A549 (cell line): ENCODE measurements around the gene DNAJB6. TPM values are rescaled to one million over a fixed set of nuclear protein-coding genes. Genes with fewer than 3 reads are reported as not detected.

Experiments
- ATAC-seq, 2 experiments: fragments of 200-7000 bp in 1 of 2; fragments of >200 bp in 1 of 2; cut with Nextera tagmentation in 1 of 2; cut with Tn5 transposase in 1 of 2; 3 replicates each; pipeline versions ENCODE4 v1.8.0 to v1.9.1; 2018 to 2020; ENCODE audit warnings: mild to moderate bottlenecking in 1 of 2, moderate library complexity in 1 of 2
- CTCF ChIA-PET: fragments of 300-600 bp; sonication (Branson Sonifier 250); formaldehyde crosslinking; extraction: SDS; loops from one replicate; lab custom pipeline; 2021; ENCODE audit warnings: antibody characterized with exemption, inconsistent platforms; lab: Yijun Ruan, JAX
- POLR2A ChIA-PET: fragments of 350-600 bp; formaldehyde crosslinking; extraction: SDS; loops from one replicate; lab custom pipeline; 2021; ENCODE audit warnings: antibody characterized with exemption, inconsistent platforms; lab: Yijun Ruan, JAX
- DNase-seq, 2 experiments: peaks; one replicate each; pipeline versions ENCODE4 v3.0.0 to v3.0.0-alpha.2; 2011 to 2016; ENCODE audit warnings: low read depth in 1 of 2, low spot score in 1 of 2
- FAIRE-seq: peaks from 2 replicates; lab custom pipeline; 2011; peaks lifted over from hg19 to GRCh38; lab: Jason Lieb, UNC
- H3K27ac ChIP-seq, 2 experiments: fragments of >200 bp; sonication (Bioruptor Twin); formaldehyde crosslinking; 3 replicates each; pipeline ENCODE4 v1.5.1; 2016 to 2017
- H3K4me1 ChIP-seq: fragments of >200 bp; sonication (Bioruptor Twin); formaldehyde crosslinking; 3 replicates; pipeline ENCODE4 v1.6.1; 2016
- H3K4me2 ChIP-seq: fragments of >200 bp; sonication (Bioruptor Twin); formaldehyde crosslinking; 3 replicates; pipeline ENCODE4 v1.6.1; 2016
- H3K4me3 ChIP-seq: fragments of >200 bp; sonication (Bioruptor Twin); formaldehyde crosslinking; 3 replicates; pipeline ENCODE4 v1.5.1; 2016
- H3K9me3 ChIP-seq: fragments of >200 bp; sonication (Bioruptor Twin); formaldehyde crosslinking; 3 replicates; pipeline ENCODE4 v1.6.1; 2016
- CBX8 ChIP-seq: fragments of 200-600 bp; sonication (generic); IDR thresholded peaks from 2 replicates; pipeline ENCODE4 v1.6.1; 2016
- CEBPB ChIP-seq, 2 experiments: fragments of >200 bp in 1 of 2; sonication (Bioruptor Twin) in 1 of 2; formaldehyde crosslinking in 1 of 2; IDR thresholded peaks; 2 replicates each; pipeline ENCODE4 v1.6.1; 2012 to 2016
- CHD2 ChIP-seq: fragments of 150-350 bp; IDR thresholded peaks from 2 replicates; pipeline ENCODE4 v1.6.1; 2014; ENCODE audit warnings: low read length; ENCODE audit not compliant: partially characterized antibody
- CHD4 ChIP-seq: fragments of 200-600 bp; sonication (generic); IDR thresholded peaks from 2 replicates; pipeline ENCODE4 v1.6.1; 2016; ENCODE audit warnings: antibody characterized with exemption, mild to moderate bottlenecking, borderline replicate concordance
- ESRRA ChIP-seq: fragments of 150-350 bp; IDR thresholded peaks from 2 replicates; pipeline ENCODE4 v1.6.1; 2014; ENCODE audit warnings: mild to moderate bottlenecking, low read length, borderline replicate concordance
- FOSB ChIP-seq: fragments of 250-450 bp; sonication (Bioruptor Pico); IDR thresholded peaks from 2 replicates; pipeline ENCODE4 v1.5.0; 2020; ENCODE audit warnings: mild to moderate bottlenecking, moderate library complexity
- FOSL2 ChIP-seq, 2 experiments: fragments of 450-650 bp in 1 of 2; fragments of >200 bp in 1 of 2; sonication (Bioruptor Twin) in 1 of 2; formaldehyde crosslinking; IDR thresholded peaks; 2 replicates each; pipeline versions ENCODE4 v1.5.0 to v1.6.1; 2016 to 2020; ENCODE audit warnings: mild to moderate bottlenecking in 1 of 2, moderate library complexity in 1 of 2
- HOXB13 ChIP-seq: fragments of 250-450 bp; sonication (Bioruptor Pico); IDR thresholded peaks from 2 replicates; pipeline ENCODE4 v1.5.0; 2020; ENCODE audit warnings: low read depth, mild to moderate bottlenecking, moderate library complexity
- HOXB5 ChIP-seq: fragments of 250-450 bp; sonication (Bioruptor Pico); IDR thresholded peaks from 2 replicates; pipeline ENCODE4 v1.5.0; 2020; ENCODE audit warnings: mild to moderate bottlenecking, moderate library complexity
- JUN ChIP-seq, 2 experiments: fragments of >200 bp; sonication (Bioruptor Twin); formaldehyde crosslinking; IDR thresholded peaks; 2 replicates in 1 of 2; 3 replicates in 1 of 2; pipeline ENCODE4 v1.6.1; 2016 to 2017
- JUNB ChIP-seq: fragments of >200 bp; sonication (Bioruptor Twin); formaldehyde crosslinking; IDR thresholded peaks from 2 replicates; pipeline ENCODE4 v1.6.1; 2016
- KDM5A ChIP-seq: fragments of 200-600 bp; sonication (generic); IDR thresholded peaks from 2 replicates; pipeline ENCODE4 v1.6.1; 2016; ENCODE audit warnings: antibody characterized with exemption, mild to moderate bottlenecking
- MAZ ChIP-seq: fragments of 150-350 bp; IDR thresholded peaks from 2 replicates; pipeline ENCODE4 v1.6.1; 2014; ENCODE audit warnings: antibody characterized with exemption, low read depth, low read length, borderline replicate concordance
- NFE2L2 ChIP-seq: fragments of 150-350 bp; conservative IDR thresholded peaks from 2 replicates; pipeline ENCODE4 v1.6.1; 2014; ENCODE audit warnings: low read length
- PHF8 ChIP-seq: fragments of 200-600 bp; sonication (generic); IDR thresholded peaks from 2 replicates; pipeline ENCODE4 v1.6.1; 2016; ENCODE audit warnings: low read depth, mild to moderate bottlenecking, antibody characterized with exemption, moderate library complexity, borderline replicate concordance
- POLR2AphosphoS2 ChIP-seq: conservative IDR thresholded peaks from 2 replicates; pipeline ENCODE4 v1.6.1; 2012; ENCODE audit warnings: low read length, improper control_type of control experiment, inconsistent platforms
- RAD21 ChIP-seq, 2 experiments: fragments of >200 bp in 1 of 2; sonication (Bioruptor Twin) in 1 of 2; formaldehyde crosslinking in 1 of 2; IDR thresholded peaks in 1 of 2; conservative IDR thresholded peaks in 1 of 2; 2 replicates in 1 of 2; 3 replicates in 1 of 2; pipeline ENCODE4 v1.6.1; 2012 to 2018; ENCODE audit warnings: inconsistent platforms in 1 of 2
- RCOR1 ChIP-seq: fragments of 150-350 bp; IDR thresholded peaks from 2 replicates; pipeline ENCODE4 v1.6.1; 2014; ENCODE audit warnings: antibody characterized with exemption, low read length, low read depth
- RFX5 ChIP-seq: fragments of 450-650 bp; IDR thresholded peaks from 2 replicates; pipeline ENCODE4 v1.7.1; 2014; ENCODE audit warnings: antibody characterized with exemption, mild to moderate bottlenecking, moderate library complexity
- RNF2 ChIP-seq: fragments of 200-600 bp; sonication (generic); IDR thresholded peaks from 2 replicates; pipeline ENCODE4 v1.6.1; 2016; ENCODE audit warnings: low read depth, mild to moderate bottlenecking, antibody characterized with exemption, moderate library complexity, borderline replicate concordance
- SMC3 ChIP-seq: fragments of >200 bp; sonication (Bioruptor Twin); formaldehyde crosslinking; IDR thresholded peaks from 3 replicates; pipeline ENCODE4 v1.6.1; 2018; ENCODE audit warnings: inconsistent platforms
- TP53 ChIP-seq: fragments of 250-450 bp; sonication (Bioruptor Pico); IDR thresholded peaks from 2 replicates; pipeline ENCODE4 v1.5.0; 2021; ENCODE audit warnings: mild to moderate bottlenecking, moderate library complexity
- ZC3H11A ChIP-seq: fragments of 450-650 bp; IDR thresholded peaks from 2 replicates; pipeline ENCODE4 v1.6.1; 2014; ENCODE audit warnings: antibody characterized with exemption, mild to moderate bottlenecking
- WGBS: methylation state at CpG from one replicate; pipeline ENCODE4 v1.1.6; 2017; ENCODE audit errors: missing lambda C conversion rate; 5-methylcytosine and 5-hydroxymethylcytosine counted together
- polyA plus RNA-seq, 4 experiments: library from polyadenylated mRNA; depleted of rRNA in 3 of 4; stranded (reverse); fragments of >200 nt; fragmentation: RNase III in 1 of 4; extraction: RNeasy Plus Mini Kit Qiagen cat#74134 plus additional on column Dnase treatment in 1 of 4; gene quantifications; 2 replicates in 3 of 4; 3 replicates in 1 of 4; pipeline ENCODE4 v1.2.3, GENCODE V29; 2011 to 2017
- TF ChIP-seq, protein P1 (sequence below): fragments of >200 bp; sonication (Bioruptor Twin); formaldehyde crosslinking; IDR thresholded peaks from 2 replicates; pipeline ENCODE4 v1.6.1; 2016
- TF ChIP-seq, protein P2 (sequence below): fragments of 150-350 bp; IDR thresholded peaks from 2 replicates; pipeline ENCODE4 v1.6.1; 2014; ENCODE audit warnings: low read depth, mild to moderate bottlenecking, low read length
- TF ChIP-seq, protein P3 (sequence below): fragments of 250-450 bp; sonication (Bioruptor Pico); IDR thresholded peaks from 2 replicates; pipeline ENCODE4 v1.5.0; 2020; ENCODE audit warnings: low read depth, mild to moderate bottlenecking, moderate library complexity
- TF ChIP-seq, protein P4 (sequence below): IDR thresholded peaks from 2 replicates; pipeline ENCODE4 v1.6.1; 2012
- TF ChIP-seq, protein P5 (sequence below): fragments of 250-450 bp; sonication (Bioruptor Pico); IDR thresholded peaks from 2 replicates; pipeline ENCODE4 v1.5.0; 2021; ENCODE audit warnings: mild to moderate bottlenecking, moderate library complexity, borderline replicate concordance

Gene DNAJB6
- polyA plus RNA-seq, 2 of the 4 experiments (the other 2 are of a cell fraction) = 117 to 136 TPM

DNA sequence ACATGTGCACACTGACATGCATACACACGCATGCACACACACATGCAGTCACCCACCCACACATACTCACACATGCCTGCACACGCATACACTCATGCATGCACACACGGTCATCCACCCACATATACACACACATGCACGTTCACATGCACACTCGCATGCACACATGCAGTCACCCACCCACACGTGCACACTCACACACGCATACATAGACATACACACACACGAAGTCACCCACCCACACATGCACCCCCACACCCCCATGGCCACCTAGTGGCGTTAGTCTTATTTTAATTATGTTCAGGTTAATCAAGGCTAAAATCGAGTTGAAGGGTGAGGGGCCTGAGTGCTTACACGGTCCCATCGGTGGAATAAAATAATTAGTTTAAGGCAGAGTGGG lies 96.8 kb downstream of the DNAJB6 start:
- CTCF ChIA-PET = interaction anchor here (1.1 kb wide), 1 partner anchor 27 kb away, joined by 4 read pairs; no protein-coding TSS in a partner anchor
- Histone ChIP-seq H3K9me3 (no peaks in the 10 kb centered on the region), H3K4me3 (no peak overlapping the region), H3K27ac (no peak overlapping the region), H3K4me2 (no peak overlapping the region), H3K4me1 (peaks cover 6% of the 10 kb centered on the region; the same call in 1 of the 3 replicates)
- no peak for TF ChIP-seq FOSB
- TF ChIP-seq RCOR1 = no peak
- no peak for TF ChIP-seq HOXB13 (CRISPR knock-in tag)
- WGBS = 45% methylated on average over 12 of the region's 12 CpGs
- no peak for DNase-seq
- ATAC-seq = no peak
- FAIRE-seq = no peak
- POLR2A ChIA-PET = no interaction called here

DNA sequence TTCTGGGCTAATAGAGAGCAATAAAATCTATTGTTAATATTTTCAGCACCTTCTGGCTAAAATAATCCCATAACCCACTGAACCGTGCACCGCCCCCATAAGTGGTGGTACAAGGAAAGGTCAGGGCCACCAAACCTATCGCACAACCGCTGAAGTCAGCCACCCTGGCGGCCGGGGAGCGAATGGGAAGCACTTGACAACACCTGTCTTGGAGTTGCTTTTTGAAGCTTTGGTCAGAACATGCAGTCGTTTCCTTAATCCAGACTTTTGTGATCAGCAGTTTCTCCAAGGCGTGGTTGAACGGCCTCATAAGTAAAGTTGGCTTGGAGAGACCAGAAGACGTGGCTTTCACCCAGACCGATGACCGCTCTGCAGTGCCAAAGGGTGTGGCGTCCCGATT lies 97.4 kb downstream of the DNAJB6 start:
- WGBS = 57% methylated on average over 15 of the region's 15 CpGs
- ATAC-seq = no peak
- H3K27ac ChIP-seq = no peak overlapping the region
- H3K9me3 ChIP-seq = no peaks in the 10 kb centered on the region
- CTCF ChIA-PET = interaction anchor here (1.1 to 1.6 kb wide), 3 partner anchors 19 to 37 kb away, joined by 3 to 4 read pairs (median 3); no protein-coding TSS in a partner anchor
- DNase-seq = no peak
- H3K4me2 ChIP-seq = no peak overlapping the region
- POLR2A ChIA-PET = no interaction called here
- H3K4me1 ChIP-seq = peaks cover 6% of the 10 kb centered on the region; the same call in 1 of the 3 replicates
- TF ChIP-seq JUN (IDR thresholded peaks at IDR 0.05) (no peak), ZC3H11A (no peak), JUNB (no peak), POLR2AphosphoS2 (no peak), HOXB5 (no peak), CEBPB (IDR thresholded peaks at IDR 0.05) (no peak), RFX5 (no peak), FOSL2 (IDR thresholded peaks at IDR 0.05) (no peak), FOSL2 (CRISPR knock-in tag; IDR thresholded peaks at IDR 0.05) (no peak), NFE2L2 (no peak), RNF2 (no peak)
- no peak for FAIRE-seq
- no peak overlapping the region for H3K4me3 ChIP-seq

DNA sequence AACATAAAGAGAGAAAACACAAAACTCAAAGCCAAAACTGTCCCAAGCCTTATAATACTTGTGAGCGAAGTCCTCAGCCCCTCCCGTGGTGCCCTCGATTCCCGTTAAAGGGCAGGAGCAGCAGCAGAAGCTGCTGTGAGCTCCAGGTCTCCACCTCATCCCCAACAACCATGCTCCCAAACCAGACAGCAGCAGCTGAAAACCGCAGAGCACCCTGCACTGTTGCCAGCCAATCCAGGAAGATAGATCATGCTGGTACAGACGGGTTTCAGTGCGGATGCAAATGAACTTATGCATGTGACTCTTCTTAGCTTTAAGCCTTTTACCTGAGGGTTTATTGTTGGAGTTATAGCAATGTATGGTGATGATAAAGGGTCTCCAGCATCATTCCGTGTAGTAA lies 97.9 kb downstream of the DNAJB6 start:
- no peaks in the 10 kb centered on the region for H3K9me3 ChIP-seq
- TF ChIP-seq FOSB = no peak
- TF ChIP-seq RCOR1 = no peak
- TF ChIP-seq, protein P1, sequence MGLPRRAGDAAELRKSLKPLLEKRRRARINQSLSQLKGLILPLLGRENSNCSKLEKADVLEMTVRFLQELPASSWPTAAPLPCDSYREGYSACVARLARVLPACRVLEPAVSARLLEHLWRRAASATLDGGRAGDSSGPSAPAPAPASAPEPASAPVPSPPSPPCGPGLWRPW = no peak
- no peak for TF ChIP-seq ESRRA
- no peak for TF ChIP-seq KDM5A
- no peak for TF ChIP-seq POLR2AphosphoS2
- TF ChIP-seq NFE2L2 = no peak
- TF ChIP-seq CHD4 = no peak
- TF ChIP-seq CBX8 = no peak
- TF ChIP-seq ZC3H11A = no peak
- no peak for TF ChIP-seq TP53 (CRISPR knock-in tag)
- no peak for TF ChIP-seq RAD21 (conservative IDR thresholded peaks at IDR 0.05 in 1 of 2, IDR thresholded peaks at IDR 0.05 in 1 of 2)
- TF ChIP-seq, all 56 proteins: peak for 0
- FAIRE-seq = no peak
- DNase-seq = no peak
- CTCF ChIA-PET = interaction anchor here (1.1 to 1.6 kb wide), 3 partner anchors 20 to 38 kb away, joined by 3 to 4 read pairs (median 3); no protein-coding TSS in a partner anchor
- no peak overlapping the region for H3K4me3 ChIP-seq
- 24% methylated on average over 8 of the region's 8 CpGs for WGBS
- ATAC-seq = no peak
- H3K27ac ChIP-seq = no peak overlapping the region
- H3K4me2 ChIP-seq = no peak overlapping the region
- peaks cover 6% of the 10 kb centered on the region; the same call in 1 of the 3 replicates for H3K4me1 ChIP-seq
- POLR2A ChIA-PET = no interaction called here

DNA sequence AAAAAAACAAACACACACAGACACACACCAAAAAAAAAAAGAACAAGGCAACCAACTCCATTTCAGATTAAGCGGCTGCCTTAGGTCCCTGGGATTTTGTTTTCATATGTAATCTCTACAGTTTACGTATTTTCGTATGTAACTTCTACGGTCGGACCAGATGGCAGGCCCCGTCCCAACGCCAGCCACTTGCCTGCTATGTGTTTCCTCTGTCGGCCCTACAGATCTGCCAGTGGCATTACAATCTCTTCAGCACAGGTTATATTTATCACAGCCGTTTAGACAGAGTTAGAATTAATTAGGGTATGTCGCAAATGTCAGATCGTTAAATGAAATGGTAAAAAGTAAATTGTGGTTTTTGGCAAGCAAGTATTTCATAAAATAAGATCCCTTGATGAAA lies 99.3 kb downstream of the DNAJB6 start:
- ChIA-PET CTCF (no interaction called here), POLR2A (no interaction called here)
- Histone ChIP-seq H3K4me3 (no peak overlapping the region), H3K9me3 (no peaks in the 10 kb centered on the region), H3K27ac (no peak overlapping the region), H3K4me2 (no peak overlapping the region), H3K4me1 (peaks cover 6% of the 10 kb centered on the region; the same call in 1 of the 3 replicates)
- WGBS = 73% methylated on average over 11 of the region's 11 CpGs
- DNase-seq (no peak), FAIRE-seq (no peak), ATAC-seq (no peak)
- TF ChIP-seq MAZ = no peak
- no peak for TF ChIP-seq FOSB
- TF ChIP-seq SMC3 = no peak
- TF ChIP-seq, protein P2, sequence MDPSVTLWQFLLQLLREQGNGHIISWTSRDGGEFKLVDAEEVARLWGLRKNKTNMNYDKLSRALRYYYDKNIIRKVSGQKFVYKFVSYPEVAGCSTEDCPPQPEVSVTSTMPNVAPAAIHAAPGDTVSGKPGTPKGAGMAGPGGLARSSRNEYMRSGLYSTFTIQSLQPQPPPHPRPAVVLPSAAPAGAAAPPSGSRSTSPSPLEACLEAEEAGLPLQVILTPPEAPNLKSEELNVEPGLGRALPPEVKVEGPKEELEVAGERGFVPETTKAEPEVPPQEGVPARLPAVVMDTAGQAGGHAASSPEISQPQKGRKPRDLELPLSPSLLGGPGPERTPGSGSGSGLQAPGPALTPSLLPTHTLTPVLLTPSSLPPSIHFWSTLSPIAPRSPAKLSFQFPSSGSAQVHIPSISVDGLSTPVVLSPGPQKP = no peak
- TF ChIP-seq, protein P3, sequence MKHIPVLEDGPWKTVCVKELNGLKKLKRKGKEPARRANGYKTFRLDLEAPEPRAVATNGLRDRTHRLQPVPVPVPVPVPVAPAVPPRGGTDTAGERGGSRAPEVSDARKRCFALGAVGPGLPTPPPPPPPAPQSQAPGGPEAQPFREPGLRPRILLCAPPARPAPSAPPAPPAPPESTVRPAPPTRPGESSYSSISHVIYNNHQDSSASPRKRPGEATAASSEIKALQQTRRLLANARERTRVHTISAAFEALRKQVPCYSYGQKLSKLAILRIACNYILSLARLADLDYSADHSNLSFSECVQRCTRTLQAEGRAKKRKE = no peak
- TF ChIP-seq, protein P4, sequence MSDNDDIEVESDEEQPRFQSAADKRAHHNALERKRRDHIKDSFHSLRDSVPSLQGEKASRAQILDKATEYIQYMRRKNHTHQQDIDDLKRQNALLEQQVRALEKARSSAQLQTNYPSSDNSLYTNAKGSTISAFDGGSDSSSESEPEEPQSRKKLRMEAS = no peak
- no peak for TF ChIP-seq PHF8
- TF ChIP-seq NFE2L2 = no peak
- TF ChIP-seq, protein P5, sequence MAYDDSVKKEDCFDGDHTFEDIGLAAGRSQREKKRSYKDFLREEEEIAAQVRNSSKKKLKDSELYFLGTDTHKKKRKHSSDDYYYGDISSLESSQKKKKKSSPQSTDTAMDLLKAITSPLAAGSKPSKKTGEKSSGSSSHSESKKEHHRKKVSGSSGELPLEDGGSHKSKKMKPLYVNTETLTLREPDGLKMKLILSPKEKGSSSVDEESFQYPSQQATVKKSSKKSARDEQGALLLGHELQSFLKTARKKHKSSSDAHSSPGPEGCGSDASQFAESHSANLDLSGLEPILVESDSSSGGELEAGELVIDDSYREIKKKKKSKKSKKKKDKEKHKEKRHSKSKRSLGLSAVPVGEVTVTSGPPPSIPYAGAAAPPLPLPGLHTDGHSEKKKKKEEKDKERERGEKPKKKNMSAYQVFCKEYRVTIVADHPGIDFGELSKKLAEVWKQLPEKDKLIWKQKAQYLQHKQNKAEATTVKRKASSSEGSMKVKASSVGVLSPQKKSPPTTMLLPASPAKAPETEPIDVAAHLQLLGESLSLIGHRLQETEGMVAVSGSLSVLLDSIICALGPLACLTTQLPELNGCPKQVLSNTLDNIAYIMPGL = no peak
- TF ChIP-seq CHD2 = no peak
